Nephron progenitor cell (in vitro differentiated cells): ENCODE measurements around the gene LCE1E.

Source experiments
- DNase-seq: peaks from one replicate; pipeline ENCODE4 v3.0.0; 2021
- H3K27ac Mint-ChIP-seq: 2 replicates; pipeline ENCODE4 v1.8.0; 2021; ENCODE audit warnings: mild to moderate bottlenecking, moderate library complexity, mixed read lengths
- H3K27me3 Mint-ChIP-seq: 2 replicates; pipeline ENCODE4 v1.8.0; 2021; ENCODE audit warnings: mild to moderate bottlenecking, low read depth, mixed read lengths; ENCODE audit not compliant: poor library complexity
- H3K36me3 Mint-ChIP-seq: 2 replicates; pipeline ENCODE4 v1.8.0; 2021; ENCODE audit warnings: low read depth, mixed read lengths
- H3K4me1 Mint-ChIP-seq: 2 replicates; pipeline ENCODE4 v1.8.0; 2021; ENCODE audit warnings: mixed read lengths
- H3K4me3 Mint-ChIP-seq: 2 replicates; pipeline ENCODE4 v1.8.0; 2021; ENCODE audit warnings: mild to moderate bottlenecking, moderate library complexity, mixed read lengths
- H3K9me3 Mint-ChIP-seq: 2 replicates; pipeline ENCODE4 v1.8.0; 2021; ENCODE audit warnings: mild to moderate bottlenecking, moderate library complexity, mixed read lengths
- CTCF ChIP-seq: fragments of 200-600 bp; sonication (generic); IDR thresholded peaks from 2 replicates; pipeline ENCODE4 v1.5.0; 2021; ENCODE audit warnings: antibody characterized with exemption

Gene LCE1E

GRCh38 chr1:152786077-152786476 is at the start of gene LCE1E:
LCE1E (plus strand) TSS chr1:152786257; CDS start chr1:152787300, 1,043 bp downstream.
- H3K27me3 Mint-ChIP-seq = no peaks in the 10 kb centered on the region
- no peaks in the 10 kb centered on the region for H3K4me1 Mint-ChIP-seq
- H3K4me3 Mint-ChIP-seq = no peak within 1 kb of the TSS
- H3K36me3 Mint-ChIP-seq = no peaks in the 10 kb centered on the region
- H3K27ac Mint-ChIP-seq = no peak within 1 kb of the TSS
- peaks cover 78% of the 10 kb centered on the region for H3K9me3 Mint-ChIP-seq
- DNase-seq = no peak
- no peak for TF ChIP-seq CTCF

- no peak for TF ChIP-seq CTCF
- Mint-ChIP-seq H3K4me1 (no peaks in the 10 kb centered on the region), H3K9me3 (peaks cover 93% of the 10 kb centered on the region), H3K27me3 (no peaks in the 10 kb centered on the region), H3K4me3 (no peak overlapping the region), H3K27ac (no peak overlapping the region), H3K36me3 (no peaks in the 10 kb centered on the region)
- no peak for DNase-seq
Observed at GRCh38 chr1:152737997-152738396, 48.1 kb upstream of the LCE1E start.

- Mint-ChIP-seq H3K27me3 (no peaks in the 10 kb centered on the region), H3K36me3 (no peaks in the 10 kb centered on the region), H3K4me3 (no peak overlapping the region), H3K27ac (no peak overlapping the region), H3K4me1 (no peaks in the 10 kb centered on the region), H3K9me3 (peaks cover 97% of the 10 kb centered on the region)
- TF ChIP-seq CTCF = no peak
- no peak for DNase-seq
Observed at GRCh38 chr1:152739841-152740240, 46.2 kb upstream of the LCE1E start.

- H3K36me3 Mint-ChIP-seq = no peaks in the 10 kb centered on the region
- no peaks in the 10 kb centered on the region for H3K27me3 Mint-ChIP-seq
- H3K4me3 Mint-ChIP-seq = no peak overlapping the region
- peaks cover 95% of the 10 kb centered on the region for H3K9me3 Mint-ChIP-seq
- no peak for TF ChIP-seq CTCF
- H3K27ac Mint-ChIP-seq = no peak overlapping the region
- DNase-seq = no peak
- no peaks in the 10 kb centered on the region for H3K4me1 Mint-ChIP-seq
Observed at GRCh38 chr1:152741656-152742055, 44.4 kb upstream of the LCE1E start.

- no peaks in the 10 kb centered on the region for H3K4me1 Mint-ChIP-seq
Observed at GRCh38 chr1:152743371-152744145, 42.5 kb upstream of the LCE1E start.

More at GRCh38 chr1:152743371-152744145, 42.5 kb upstream of the LCE1E start:
- Mint-ChIP-seq H3K36me3 (no peaks in the 10 kb centered on the region), H3K27me3 (no peaks in the 10 kb centered on the region), H3K27ac (no peak overlapping the region), H3K9me3 (peaks cover 93% of the 10 kb centered on the region), H3K4me3 (no peak overlapping the region)
- DNase-seq = no peak
- TF ChIP-seq CTCF = no peak
